GM18858 (cell line): Measurements from ENCODE around the gene IL2RG.
A peak's percentile ranks its signal among the peaks of the same experiment; 100 is the strongest.

Experiments used
- ATAC-seq: cut with Tn5 transposase; IDR thresholded peaks from one replicate; pipeline ENCODE4 v1.9.1; 2021; ENCODE audit not compliant: unreplicated experiment

IL2RG gene

DNA sequence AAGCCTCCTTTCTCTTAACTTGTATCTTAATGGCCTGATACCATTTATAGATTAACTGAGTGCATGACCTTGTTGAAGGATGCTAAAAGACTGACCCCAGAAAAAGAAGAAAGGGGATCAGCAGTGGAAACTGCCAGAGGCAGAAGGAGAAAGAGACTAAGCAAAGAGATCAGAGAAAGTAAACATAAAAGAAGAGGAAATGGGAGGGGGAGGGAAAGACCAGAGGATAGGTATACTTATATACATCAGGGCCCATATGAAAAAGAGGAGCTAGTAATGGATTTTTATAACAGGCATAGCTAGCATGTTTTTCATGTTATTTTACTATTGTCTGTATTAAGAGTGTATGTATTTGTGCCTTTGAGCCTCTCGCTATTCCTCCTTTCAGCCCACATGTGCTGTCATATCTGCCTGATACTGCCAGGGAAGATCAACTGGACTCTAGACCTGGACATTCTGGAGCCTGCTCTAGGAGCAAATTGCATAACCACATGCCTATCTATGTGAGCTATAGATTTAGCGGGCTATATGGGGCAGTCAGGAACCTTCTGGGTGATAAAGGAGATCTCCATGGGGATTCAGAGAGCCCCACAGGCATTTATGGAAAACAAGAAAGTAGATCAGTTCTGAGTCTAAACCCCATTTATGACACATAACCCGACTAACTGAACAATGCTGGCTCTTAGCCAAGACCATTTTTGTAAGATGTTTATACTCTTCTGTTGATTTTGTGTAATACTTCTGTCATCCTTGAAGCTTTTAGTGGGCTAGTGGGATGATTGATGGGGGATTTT is 29.9 kb downstream of the IL2RG start:
- no peak for ATAC-seq

GRCh38 chrX:71070531-71070930 is 40.8 kb downstream of the IL2RG start:
- no peak for ATAC-seq

GRCh38 chrX:71068044-71068918 is 43.1 kb downstream of the IL2RG start, which contains the start of gene SNX12:
TSS of gene SNX12 (minus strand) at chrX:71068334. CDS start at chrX:71068306, 28 bp downstream.
- ATAC-seq, result peak; percentile 96

DNA sequence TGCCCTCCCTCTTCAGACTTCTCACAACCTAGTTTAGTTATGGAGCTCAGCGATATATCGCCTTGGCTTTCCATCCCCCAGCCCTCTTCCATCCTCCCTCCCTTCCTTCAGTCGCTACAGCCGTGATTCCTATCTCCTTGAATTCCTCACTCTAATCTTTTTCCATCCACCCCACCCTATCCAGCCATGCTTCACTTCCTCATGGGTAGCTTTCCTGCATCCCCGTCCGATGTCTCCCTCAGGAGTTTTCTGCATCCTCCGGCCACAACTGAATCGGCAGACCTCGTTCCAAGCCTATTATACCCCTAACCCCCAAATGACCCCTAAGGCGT is 43.7 kb downstream of the IL2RG start:
- no peak for ATAC-seq

- no peak for ATAC-seq
These were observed 44.3 kb downstream of the IL2RG start for GRCh38 chrX:71067089-71067488.

DNA sequence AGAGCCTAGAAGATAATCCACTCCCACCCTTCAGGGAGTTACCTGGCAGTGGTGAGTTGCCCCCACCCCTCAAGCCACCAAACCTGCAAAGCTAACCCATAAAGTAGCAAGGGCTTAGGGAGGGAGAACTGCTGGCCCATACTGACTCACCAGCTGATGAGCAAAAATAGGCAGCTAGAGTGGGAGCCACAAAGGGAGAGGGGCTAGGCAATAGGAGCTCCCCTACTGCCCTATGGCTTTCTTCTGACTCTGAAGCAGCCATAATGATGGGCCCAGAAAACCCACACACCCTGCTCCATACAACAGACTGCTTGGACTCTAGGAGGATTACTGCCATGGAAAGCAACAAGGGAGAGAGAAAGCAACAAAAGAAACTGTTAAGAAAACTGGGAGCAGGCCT is 51.2 kb downstream of the IL2RG start:
- no peak for ATAC-seq

- no peak for ATAC-seq
These were observed 53.4 kb downstream of the IL2RG start for GRCh38 chrX:71057848-71058530.
